Hepatocyte (in vitro differentiated cells): Measurements from ENCODE around the gene BORCS8.
"Not testable (repeated sequence)": the region's sequence is repeated elsewhere in the genome, so short reads cannot be mapped to it uniquely, and the experiment has no call there.

Source experiments
- EZH2 ChIP-seq: fragments of 200-600 bp; sonication (generic); IDR thresholded peaks from 2 replicates; pipeline ENCODE4 v1.6.1; 2016; ENCODE audit warnings: antibody characterized with exemption, mild to moderate bottlenecking, borderline replicate concordance
- TF ChIP-seq, protein P1 (sequence below): fragments of 200-600 bp; sonication (generic); IDR thresholded peaks from 2 replicates; pipeline ENCODE4 v1.5.1; 2016; ENCODE audit warnings: antibody characterized with exemption, mild to moderate bottlenecking; ENCODE audit not compliant: poor library complexity

DNA sequence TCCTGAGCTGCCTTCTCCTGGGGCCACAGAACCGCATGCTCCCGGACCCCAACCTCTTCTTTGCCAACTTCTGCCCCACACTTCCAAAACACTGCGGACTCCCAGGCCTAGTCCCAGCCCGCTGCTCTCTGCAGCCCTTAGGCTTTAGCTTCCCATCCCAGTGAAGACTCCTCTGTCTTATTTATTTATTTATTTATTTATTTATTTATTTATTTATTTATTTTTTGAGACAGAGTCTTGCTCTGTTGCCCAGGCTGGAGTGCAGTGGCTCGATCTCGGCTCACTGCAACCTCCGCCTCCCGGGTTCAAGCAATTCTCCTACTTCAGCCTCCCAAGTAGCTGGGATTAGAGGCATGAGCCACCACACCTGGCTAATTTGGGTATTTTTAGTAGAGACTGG, 43.4 kb downstream of the BORCS8 start:
- TF ChIP-seq, protein P1, sequence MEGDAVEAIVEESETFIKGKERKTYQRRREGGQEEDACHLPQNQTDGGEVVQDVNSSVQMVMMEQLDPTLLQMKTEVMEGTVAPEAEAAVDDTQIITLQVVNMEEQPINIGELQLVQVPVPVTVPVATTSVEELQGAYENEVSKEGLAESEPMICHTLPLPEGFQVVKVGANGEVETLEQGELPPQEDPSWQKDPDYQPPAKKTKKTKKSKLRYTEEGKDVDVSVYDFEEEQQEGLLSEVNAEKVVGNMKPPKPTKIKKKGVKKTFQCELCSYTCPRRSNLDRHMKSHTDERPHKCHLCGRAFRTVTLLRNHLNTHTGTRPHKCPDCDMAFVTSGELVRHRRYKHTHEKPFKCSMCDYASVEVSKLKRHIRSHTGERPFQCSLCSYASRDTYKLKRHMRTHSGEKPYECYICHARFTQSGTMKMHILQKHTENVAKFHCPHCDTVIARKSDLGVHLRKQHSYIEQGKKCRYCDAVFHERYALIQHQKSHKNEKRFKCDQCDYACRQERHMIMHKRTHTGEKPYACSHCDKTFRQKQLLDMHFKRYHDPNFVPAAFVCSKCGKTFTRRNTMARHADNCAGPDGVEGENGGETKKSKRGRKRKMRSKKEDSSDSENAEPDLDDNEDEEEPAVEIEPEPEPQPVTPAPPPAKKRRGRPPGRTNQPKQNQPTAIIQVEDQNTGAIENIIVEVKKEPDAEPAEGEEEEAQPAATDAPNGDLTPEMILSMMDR, result not testable (repeated sequence)
- TF ChIP-seq EZH2, result not testable (repeated sequence)
